Lower leg skin (tissue), 4 donors: ENCODE data around the gene RERE. TPM values are rescaled to one million over a fixed set of nuclear protein-coding genes. Genes with fewer than 3 reads are reported as not detected.

Experiments
- DNase-seq, 2 donors: peaks; one replicate each; pipeline ENCODE4 v3.0.0-alpha.2; 2019; ENCODE audit warnings: low spot score in 2 of 2
- H3K4me3 ChIP-seq: fragments of 200-600 bp; sonication (generic); 2 replicates; pipeline ENCODE4 v1.5.1; 2017; ENCODE audit warnings: mild to moderate bottlenecking, low read depth; ENCODE audit not compliant: poor library complexity, severe bottlenecking
- CTCF ChIP-seq, 3 donors: fragments of 450-650 bp; IDR thresholded peaks; one replicate each; pipeline ENCODE4 v1.5.1; 2016; ENCODE audit warnings: antibody characterized with exemption in 3 of 3, mild to moderate bottlenecking in 3 of 3, moderate library complexity in 2 of 3
- POLR2A ChIP-seq, 2 donors: fragments of 450-650 bp; IDR thresholded peaks; one replicate each; pipeline ENCODE4 v1.6.1; 2016 to 2017; ENCODE audit warnings: antibody characterized with exemption in 2 of 2, mild to moderate bottlenecking in 1 of 2, moderate library complexity in 1 of 2
- WGBS, 2 donors: methylation state at CpG; one replicate each; pipeline ENCODE4 v1.1.5; 2018; 5-methylcytosine and 5-hydroxymethylcytosine counted together
- intact Hi-C: fragments of 100-400 bp; cut with DNase I; formaldehyde crosslinking; loops from one replicate; pipeline ENCODE4 v1.15.0; 2023; ENCODE audit warnings: low total_unique reads
- total RNA-seq, 4 donors: library from RNA; depleted of rRNA; stranded (reverse); fragments of >200 nt; gene quantifications; one replicate each; pipeline ENCODE4 v1.1.0, GENCODE V29; 2016

Gene RERE
- total RNA-seq, 4 donors from 2014 or later, result 41.0 to 84.9 (median 76.8) TPM

GRCh38 chr1:8338526-8339202 lies 478.8 kb downstream of the RERE start:
- intact Hi-C loops, result no loop called here
- H3K4me3 ChIP-seq, result no peak overlapping the region
- no peak for TF ChIP-seq POLR2A (IDR thresholded peaks at IDR 0.05)
- no peak for TF ChIP-seq CTCF (IDR thresholded peaks at IDR 0.05)
- no peak for DNase-seq
- 93% methylated on average over 26 of the region's 26 CpGs for WGBS, 2 donors

- H3K4me3 ChIP-seq, result no peak overlapping the region
- DNase-seq, result no peak
- TF ChIP-seq POLR2A (IDR thresholded peaks at IDR 0.05) (no peak), CTCF (IDR thresholded peaks at IDR 0.05) (no peak)
- intact Hi-C loops, result no loop called here
- WGBS, 2 donors, result 95% methylated on average over 20 to 25 of the region's 25 CpGs
Observed at GRCh38 chr1:8337776-8338525, 479.5 kb downstream of the RERE start.

- WGBS, 2 donors, result 94 to 95% methylated on average over 27 of the region's 27 CpGs
- intact Hi-C loops, result no loop called here
- TF ChIP-seq POLR2A (IDR thresholded peaks at IDR 0.05) (no peak), CTCF (IDR thresholded peaks at IDR 0.05) (no peak)
- H3K4me3 ChIP-seq, result no peak overlapping the region
- no peak for DNase-seq
Observed at GRCh38 chr1:8335246-8335645, 482.2 kb downstream of the RERE start.

- no peak for DNase-seq
- WGBS, 2 donors, result 93 to 94% methylated on average over 24 of the region's 24 CpGs
- TF ChIP-seq CTCF (IDR thresholded peaks at IDR 0.05), result no peak
- no peak for TF ChIP-seq POLR2A (IDR thresholded peaks at IDR 0.05)
- no peak overlapping the region for H3K4me3 ChIP-seq
- intact Hi-C loops, result no loop called here
Observed at GRCh38 chr1:8334106-8334851, 483.2 kb downstream of the RERE start.

GRCh38 chr1:8333246-8333987 lies 484.0 kb downstream of the RERE start:
- WGBS, 2 donors, result 88 to 96% methylated on average over 16 of the region's 16 CpGs
- H3K4me3 ChIP-seq, result no peak overlapping the region
- TF ChIP-seq CTCF (IDR thresholded peaks at IDR 0.05) (no peak), POLR2A (IDR thresholded peaks at IDR 0.05) (no peak)
- intact Hi-C loops, result no loop called here
- no peak for DNase-seq
